K562 (cell line): ENCODE data around the gene ATP8B2. TPM values are rescaled to one million over a fixed set of nuclear protein-coding genes. Genes with fewer than 3 reads are reported as not detected.

Source experiments
- CREB3L1 ChIP-seq: fragments of 450-650 bp; IDR thresholded peaks from 2 replicates; pipeline ENCODE4 v1.6.1; 2014; ENCODE audit warnings: low read depth, mild to moderate bottlenecking, moderate library complexity, borderline replicate concordance
- ELF4 ChIP-seq: fragments of 450-650 bp; formaldehyde crosslinking; IDR thresholded peaks from 2 replicates; pipeline ENCODE4 v1.4.0; 2022; ENCODE audit warnings: missing genetic modification characterization
- HINFP ChIP-seq: fragments of 450-650 bp; conservative IDR thresholded peaks from 2 replicates; pipeline ENCODE4 v1.6.1; 2016; ENCODE audit warnings: missing genetic modification characterization, low read depth, mild to moderate bottlenecking, control low read depth, missing compliant biosample characterization
- MEF2A ChIP-seq: IDR thresholded peaks from 2 replicates; pipeline ENCODE4 v1.6.1; 2011; ENCODE audit warnings: low read depth, mild to moderate bottlenecking, low read length, moderate library complexity; ENCODE audit not compliant: control insufficient read depth
- NR4A1 ChIP-seq, 2 experiments: fragments of 250-450 bp in 1 of 2; fragments of 450-650 bp in 1 of 2; sonication (Bioruptor Pico) in 1 of 2; IDR thresholded peaks; 2 replicates each; pipeline versions ENCODE4 v1.4.0 to v1.6.1; 2016 to 2020; ENCODE audit warnings: mild to moderate bottlenecking in 2 of 2, missing compliant biosample characterization in 1 of 2, missing genetic modification characterization in 1 of 2, moderate library complexity in 1 of 2
- RFX5 ChIP-seq: IDR thresholded peaks from 2 replicates; pipeline ENCODE4 v1.6.1; 2011; ENCODE audit warnings: low read depth, mild to moderate bottlenecking, improper control_type of control experiment, low read length
- RUNX1 ChIP-seq: sonication (generic); IDR thresholded peaks from 2 replicates; pipeline ENCODE4 v1.6.1; 2016; ENCODE audit warnings: antibody characterized with exemption, low read depth
- STAT6 ChIP-seq: sonication (generic); formaldehyde crosslinking; IDR thresholded peaks from 2 replicates; pipeline ENCODE4 v1.8.1; 2023; ENCODE audit warnings: mild to moderate bottlenecking, missing genetic modification reagents
- TAF1 ChIP-seq: IDR thresholded peaks from 2 replicates; pipeline ENCODE4 v1.6.1; 2011; ENCODE audit warnings: mild to moderate bottlenecking, low read length, moderate library complexity; ENCODE audit not compliant: insufficient read depth, control insufficient read depth, severe bottlenecking; ENCODE audit errors: extremely low read depth
- THRAP3 ChIP-seq: fragments of 450-650 bp; IDR thresholded peaks from 2 replicates; pipeline ENCODE4 v1.6.1; 2016; ENCODE audit warnings: mild to moderate bottlenecking, inconsistent platforms, borderline replicate concordance
- ZBTB1 ChIP-seq: sonication (generic); formaldehyde crosslinking; IDR thresholded peaks from 2 replicates; pipeline ENCODE4 v1.8.1; 2023; ENCODE audit warnings: missing genetic modification reagents, low read depth, mild to moderate bottlenecking, borderline replicate concordance
- ZNF165 ChIP-seq: fragments of 250-450 bp; sonication (Bioruptor Pico); IDR thresholded peaks from 2 replicates; pipeline ENCODE4 v1.4.0; 2020; ENCODE audit warnings: borderline replicate concordance
- ZNF23 ChIP-seq: fragments of 250-450 bp; sonication (Bioruptor Pico); IDR thresholded peaks from 2 replicates; pipeline ENCODE4 v1.4.0; 2020; ENCODE audit warnings: mild to moderate bottlenecking
- ZNF263 ChIP-seq: sonication (generic); formaldehyde crosslinking; IDR thresholded peaks from 2 replicates; pipeline ENCODE4 v1.8.0; 2022; ENCODE audit warnings: mild to moderate bottlenecking, missing genetic modification reagents, borderline replicate concordance
- polyA plus RNA-seq, 8 experiments: library from polyadenylated mRNA; depleted of rRNA in 4 of 8; stranded (reverse) in 5 of 8; unstranded in 3 of 8; fragments of >200 nt; fragmentation: Nextera tagmentation in 2 of 8; fragmentation: Illumina TruSeq in 1 of 8; extraction: Ambion mirVana in 2 of 8; extraction: Trizol in 1 of 8; gene quantifications; 2 replicates each; pipeline versions ENCODE4 v1.2.1 to v1.2.3, GENCODE V29; 2011 to 2014; ENCODE audit warnings: inconsistent platforms in 1 of 8, missing spikeins in 1 of 8
- total RNA-seq, 7 experiments: library from RNA; depleted of rRNA in 6 of 7; stranded (reverse); fragments of >200 nt in 6 of 7; fragmentation: Illumina TruSeq in 2 of 7; extraction: Trizol in 2 of 7; gene quantifications; 2 replicates each; pipeline versions ENCODE4 v1.2.1 to v1.2.3, GENCODE V29; 2011 to 2021; ENCODE audit warnings: low replicate concordance in 1 of 7

The ATP8B2 gene
- total and polyA plus RNA-seq, 9 of the 15 experiments (the other 6 are each of a cell fraction or from before 2014, with no cell fraction given) = 0.27 to 33.2 (median 18.4) TPM

GRCh38 chr1:154324669-154325582 lies at the start of gene ATP8B2 (continued):
- TF ChIP-seq CREB3L1 = no peak
- TF ChIP-seq STAT6 = no peak
- no peak for TF ChIP-seq TAF1
- TF ChIP-seq ZNF23 (CRISPR knock-in tag) = no peak
- no peak for TF ChIP-seq MEF2A
- TF ChIP-seq ZNF263 = 0 out of 2 replicates have a peak, but pooled peaks have one; percentile 49
- TF ChIP-seq ZNF165 (CRISPR knock-in tag) = no peak
- TF ChIP-seq NR4A1 (CRISPR knock-in tag; IDR thresholded peaks at IDR 0.05) = no peak
- TF ChIP-seq NR4A1 (tag; IDR thresholded peaks at IDR 0.05) = no peak
- TF ChIP-seq ZBTB1 = no peak
- no peak for TF ChIP-seq RUNX1
- TF ChIP-seq HINFP (tag) = no peak
- TF ChIP-seq ELF4 (CRISPR knock-in tag) = no peak
- TF ChIP-seq RFX5 = no peak
- no peak for TF ChIP-seq THRAP3
